Measurements from ENCODE around the gene CPED1. TPM values are rescaled to one million over a fixed set of nuclear protein-coding genes. Genes with fewer than 3 reads are reported as not detected.

Gene CPED1
- total RNA-seq, 1 donor from 2014 or later: not detected

- Mint-ChIP-seq H3K27me3 (ENCODE audit: unreplicated experiment) (no peaks in the 10 kb centered on the region), H3K4me1 (ENCODE audit: low read depth, unreplicated experiment) (no peaks in the 10 kb centered on the region), H3K9me3 (ENCODE audit: unreplicated experiment) (no peaks in the 10 kb centered on the region)
These were observed 309.3 kb downstream of the CPED1 start for GRCh38 chr7:121297843-121298242.

GRCh38 chr7:121298831-121299239, 310.3 kb downstream of the CPED1 start:
- Mint-ChIP-seq H3K27me3 (ENCODE audit: unreplicated experiment) (no peaks in the 10 kb centered on the region), H3K9me3 (ENCODE audit: unreplicated experiment) (no peaks in the 10 kb centered on the region), H3K4me3 (ENCODE audit: unreplicated experiment) (no peak overlapping the region), H3K4me1 (ENCODE audit: low read depth, unreplicated experiment) (no peaks in the 10 kb centered on the region), H3K36me3 (ENCODE audit: unreplicated experiment) (no peaks in the 10 kb centered on the region), H3K27ac (ENCODE audit: unreplicated experiment) (no peak overlapping the region)
- no peak for TF ChIP-seq CTCF (IDR thresholded peaks at IDR 0.05; ENCODE audit: partially characterized antibody, unreplicated experiment)
- no peak for DNase-seq

More at GRCh38 chr7:121297843-121298242, 309.3 kb downstream of the CPED1 start:
- Mint-ChIP-seq H3K4me3 (ENCODE audit: unreplicated experiment) (no peak overlapping the region), H3K27ac (ENCODE audit: unreplicated experiment) (no peak overlapping the region), H3K36me3 (ENCODE audit: unreplicated experiment) (no peaks in the 10 kb centered on the region)
- TF ChIP-seq CTCF (IDR thresholded peaks at IDR 0.05; ENCODE audit: partially characterized antibody, unreplicated experiment): no peak
- DNase-seq: no peak

GRCh38 chr7:121300685-121301420, 312.3 kb downstream of the CPED1 start:
- H3K27me3 Mint-ChIP-seq (ENCODE audit: unreplicated experiment): no peaks in the 10 kb centered on the region
- H3K4me3 Mint-ChIP-seq (ENCODE audit: unreplicated experiment): no peak overlapping the region
- no peaks in the 10 kb centered on the region for H3K36me3 Mint-ChIP-seq (ENCODE audit: unreplicated experiment)
- no peaks in the 10 kb centered on the region for H3K9me3 Mint-ChIP-seq (ENCODE audit: unreplicated experiment)
- H3K27ac Mint-ChIP-seq (ENCODE audit: unreplicated experiment): no peak overlapping the region
- no peak for TF ChIP-seq CTCF (IDR thresholded peaks at IDR 0.05; ENCODE audit: partially characterized antibody, unreplicated experiment)
- no peaks in the 10 kb centered on the region for H3K4me1 Mint-ChIP-seq (ENCODE audit: low read depth, unreplicated experiment)
- no peak for DNase-seq

GRCh38 chr7:121301446-121302213, 313.1 kb downstream of the CPED1 start:
- no peak overlapping the region for H3K4me3 Mint-ChIP-seq (ENCODE audit: unreplicated experiment)
- no peaks in the 10 kb centered on the region for H3K36me3 Mint-ChIP-seq (ENCODE audit: unreplicated experiment)
- H3K4me1 Mint-ChIP-seq (ENCODE audit: low read depth, unreplicated experiment): no peaks in the 10 kb centered on the region
- TF ChIP-seq CTCF (IDR thresholded peaks at IDR 0.05; ENCODE audit: partially characterized antibody, unreplicated experiment): no peak
- no peaks in the 10 kb centered on the region for H3K9me3 Mint-ChIP-seq (ENCODE audit: unreplicated experiment)
- no peaks in the 10 kb centered on the region for H3K27me3 Mint-ChIP-seq (ENCODE audit: unreplicated experiment)
- no peak overlapping the region for H3K27ac Mint-ChIP-seq (ENCODE audit: unreplicated experiment)
- DNase-seq: no peak
